HUES6 (cell line): ENCODE measurements around the gene TBK1.

ENCODE experiments used
- H3K27ac ChIP-seq: 2 replicates; pipeline ENCODE4 v1.7.0; 2013; ENCODE audit warnings: low read depth, mild to moderate bottlenecking, low read length, inconsistent platforms
- H3K27me3 ChIP-seq: 2 replicates; pipeline ENCODE4 v1.6.1; 2013; ENCODE audit warnings: low read length; ENCODE audit not compliant: control insufficient read depth, insufficient read depth
- H3K36me3 ChIP-seq: 2 replicates; pipeline ENCODE4 v1.6.1; 2013; ENCODE audit warnings: low read length; ENCODE audit not compliant: control insufficient read depth, insufficient read depth
- H3K4me1 ChIP-seq: 2 replicates; pipeline ENCODE4 v1.6.1; 2013; ENCODE audit warnings: low read length; ENCODE audit not compliant: control insufficient read depth, insufficient read depth
- H3K4me3 ChIP-seq: 2 replicates; pipeline ENCODE4 v1.5.1; 2013; ENCODE audit warnings: low read depth, low read length
- H3K9ac ChIP-seq: one replicate; pipeline ENCODE4 v1.6.1; 2013; ENCODE audit warnings: mild to moderate bottlenecking, low read length
- H3K9me3 ChIP-seq: 2 replicates; pipeline ENCODE4 v1.6.1; 2013; ENCODE audit warnings: low read depth, low read length; ENCODE audit not compliant: control insufficient read depth, insufficient read depth

TBK1 gene

GRCh38 chr12:64473176-64473575 is 21.3 kb downstream of the TBK1 start:
- Histone ChIP-seq H3K9me3 (peaks cover 16% of the 10 kb centered on the region), H3K36me3 (peaks cover 88% of the 10 kb centered on the region), H3K4me3 (no peak overlapping the region), H3K9ac (no peak overlapping the region), H3K27me3 (no peaks in the 10 kb centered on the region), H3K4me1 (no peaks in the 10 kb centered on the region), H3K27ac (no peak overlapping the region)

GRCh38 chr12:64475518-64475917 is 23.6 kb downstream of the TBK1 start:
- H3K9me3 ChIP-seq, result peaks cover 16% of the 10 kb centered on the region
- H3K36me3 ChIP-seq, result peaks cover 79% of the 10 kb centered on the region
- no peak overlapping the region for H3K4me3 ChIP-seq
- H3K27me3 ChIP-seq, result no peaks in the 10 kb centered on the region
- no peak overlapping the region for H3K27ac ChIP-seq
- no peaks in the 10 kb centered on the region for H3K4me1 ChIP-seq
- no peak overlapping the region for H3K9ac ChIP-seq

GRCh38 chr12:64476844-64477243 is 24.9 kb downstream of the TBK1 start:
- Histone ChIP-seq H3K4me1 (no peaks in the 10 kb centered on the region), H3K27ac (no peak overlapping the region), H3K9ac (no peak overlapping the region), H3K27me3 (no peaks in the 10 kb centered on the region), H3K9me3 (peaks cover 16% of the 10 kb centered on the region), H3K4me3 (no peak overlapping the region), H3K36me3 (peaks cover 72% of the 10 kb centered on the region)

GRCh38 chr12:64478661-64479060 is 26.7 kb downstream of the TBK1 start:
- Histone ChIP-seq H3K36me3 (peaks cover 71% of the 10 kb centered on the region), H3K27me3 (no peaks in the 10 kb centered on the region), H3K9me3 (peaks cover 16% of the 10 kb centered on the region), H3K9ac (no peak overlapping the region), H3K4me3 (no peak overlapping the region), H3K4me1 (no peaks in the 10 kb centered on the region), H3K27ac (no peak overlapping the region)

GRCh38 chr12:64480148-64480547 is 28.2 kb downstream of the TBK1 start:
- no peak overlapping the region for H3K27ac ChIP-seq
- no peak overlapping the region for H3K9ac ChIP-seq
- no peaks in the 10 kb centered on the region for H3K27me3 ChIP-seq
- H3K9me3 ChIP-seq, result peaks cover 15% of the 10 kb centered on the region
- no peaks in the 10 kb centered on the region for H3K4me1 ChIP-seq
- no peak overlapping the region for H3K4me3 ChIP-seq
- H3K36me3 ChIP-seq, result peaks cover 71% of the 10 kb centered on the region

- no peak overlapping the region for H3K9ac ChIP-seq
- no peak overlapping the region for H3K4me3 ChIP-seq
- no peak overlapping the region for H3K27ac ChIP-seq
- no peaks in the 10 kb centered on the region for H3K27me3 ChIP-seq
- H3K9me3 ChIP-seq, result no peaks in the 10 kb centered on the region
- no peaks in the 10 kb centered on the region for H3K4me1 ChIP-seq
- peaks cover 94% of the 10 kb centered on the region for H3K36me3 ChIP-seq
Observed at GRCh38 chr12:64486657-64487056, 34.7 kb downstream of the TBK1 start.

- Histone ChIP-seq H3K4me1 (no peaks in the 10 kb centered on the region), H3K9ac (no peak overlapping the region), H3K27me3 (no peaks in the 10 kb centered on the region), H3K27ac (no peak overlapping the region), H3K4me3 (no peak overlapping the region), H3K9me3 (no peaks in the 10 kb centered on the region), H3K36me3 (peaks cover 88% of the 10 kb centered on the region)
Observed at GRCh38 chr12:64491718-64492117, 39.8 kb downstream of the TBK1 start.

GRCh38 chr12:64493513-64493912 is 41.6 kb downstream of the TBK1 start:
- Histone ChIP-seq H3K4me1 (no peaks in the 10 kb centered on the region), H3K9ac (no peak overlapping the region), H3K4me3 (no peak overlapping the region), H3K9me3 (no peaks in the 10 kb centered on the region), H3K36me3 (peaks cover 88% of the 10 kb centered on the region), H3K27ac (no peak overlapping the region), H3K27me3 (no peaks in the 10 kb centered on the region)

- Histone ChIP-seq H3K36me3 (peaks cover 87% of the 10 kb centered on the region), H3K4me1 (no peaks in the 10 kb centered on the region), H3K4me3 (no peak overlapping the region), H3K9ac (no peak overlapping the region), H3K9me3 (no peaks in the 10 kb centered on the region), H3K27ac (no peak overlapping the region), H3K27me3 (no peaks in the 10 kb centered on the region)
Observed at GRCh38 chr12:64494998-64495729, 43.2 kb downstream of the TBK1 start.

GRCh38 chr12:64496839-64497400 is 45.0 kb downstream of the TBK1 start:
- no peaks in the 10 kb centered on the region for H3K4me1 ChIP-seq
- H3K9me3 ChIP-seq, result no peaks in the 10 kb centered on the region
- H3K36me3 ChIP-seq, result peaks cover 77% of the 10 kb centered on the region
- H3K4me3 ChIP-seq, result no peak overlapping the region
- no peaks in the 10 kb centered on the region for H3K27me3 ChIP-seq
- H3K27ac ChIP-seq, result no peak overlapping the region
- no peak overlapping the region for H3K9ac ChIP-seq

GRCh38 chr12:64497484-64497883 is 45.6 kb downstream of the TBK1 start:
- no peaks in the 10 kb centered on the region for H3K9me3 ChIP-seq
- H3K4me3 ChIP-seq, result no peak overlapping the region
- no peak overlapping the region for H3K27ac ChIP-seq
- H3K27me3 ChIP-seq, result no peaks in the 10 kb centered on the region
- H3K4me1 ChIP-seq, result no peaks in the 10 kb centered on the region
- H3K9ac ChIP-seq, result no peak overlapping the region
- peaks cover 75% of the 10 kb centered on the region for H3K36me3 ChIP-seq
